Spinal cord (tissue), 10 donors: ENCODE measurements around the gene MAP1LC3B. TPM values are rescaled to one million over a fixed set of nuclear protein-coding genes. Genes with fewer than 3 reads are reported as not detected.
"Not testable (repeated sequence)": the region's sequence is repeated elsewhere in the genome, so short reads cannot be mapped to it uniquely, and the experiment has no call there.

ENCODE experiments used
- DNase-seq, 6 donors: peaks; one replicate each; pipeline versions ENCODE4 v3.0.0 to v3.0.0-alpha.2; 2013 to 2015; ENCODE audit warnings: low spot score in 6 of 6, low read depth in 4 of 6
- H3K27ac ChIP-seq: one replicate; pipeline ENCODE4 v1.5.1; 2013; ENCODE audit warnings: low read depth, low read length, control low read depth
- H3K27me3 ChIP-seq: one replicate; pipeline ENCODE4 v1.6.1; 2013; ENCODE audit warnings: low read length; ENCODE audit not compliant: control insufficient read depth, insufficient read depth
- H3K36me3 ChIP-seq: one replicate; pipeline ENCODE4 v1.6.1; 2013; ENCODE audit warnings: low read length; ENCODE audit not compliant: control insufficient read depth, insufficient read depth
- H3K4me1 ChIP-seq: one replicate; pipeline ENCODE4 v1.6.1; 2013; ENCODE audit warnings: low read length; ENCODE audit not compliant: control insufficient read depth, insufficient read depth
- H3K4me3 ChIP-seq: one replicate; pipeline ENCODE4 v1.5.1; 2013; ENCODE audit warnings: low read depth, low read length, control low read depth
- H3K9me3 ChIP-seq: one replicate; pipeline ENCODE4 v1.6.1; 2013; ENCODE audit warnings: low read length; ENCODE audit not compliant: control insufficient read depth, insufficient read depth
- WGBS: methylation state at CpG from one replicate; pipeline ENCODE4 v1.1.5; 2013; ENCODE audit warnings: missing lambda C conversion rate; ENCODE audit not compliant: insufficient coverage; 5-methylcytosine and 5-hydroxymethylcytosine counted together
- polyA plus RNA-seq, 2 donors: library from polyadenylated mRNA; unstranded; fragments of 120-200 nt; gene quantifications; one replicate each; pipeline ENCODE4 v1.2.1, GENCODE V29; 2013; ENCODE audit not compliant: insufficient read length in 2 of 2
- total RNA-seq, 2 donors: library from RNA; depleted of rRNA in 1 of 2; stranded (reverse); fragments of 120-200 nt in 1 of 2; fragments of >200 nt in 1 of 2; gene quantifications; one replicate each; pipeline versions ENCODE4 v1.2.3 to v1.2.4, GENCODE V29; 2013 to 2014
- donor health status: healthy.

MAP1LC3B gene
- total and polyA plus RNA-seq, 4 donors: 66.5 to 181 (median 119) TPM

DNA sequence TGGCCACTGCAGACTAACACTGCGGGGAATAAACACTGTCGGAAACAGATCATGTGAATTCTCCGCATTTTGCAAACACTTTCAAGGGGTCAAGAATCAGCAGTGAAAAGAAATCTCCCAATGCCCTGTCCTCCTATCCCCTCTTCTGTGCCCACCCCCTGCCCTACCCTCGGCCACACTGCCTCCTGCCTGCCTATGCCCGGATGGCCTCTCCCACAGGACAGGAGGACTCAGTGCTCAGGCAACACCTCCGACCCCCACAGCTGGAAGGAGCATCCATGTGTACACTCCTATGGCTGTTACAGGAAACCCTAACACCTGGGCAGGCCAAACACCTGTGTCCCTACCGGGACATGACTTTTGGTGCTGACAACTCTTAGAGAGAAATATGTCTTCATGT is 33.0 kb upstream of the MAP1LC3B start:
- H3K27ac ChIP-seq: no peak overlapping the region
- H3K4me1 ChIP-seq: peaks cover 13% of the 10 kb centered on the region
- no peaks in the 10 kb centered on the region for H3K9me3 ChIP-seq
- no peak for DNase-seq
- no peaks in the 10 kb centered on the region for H3K27me3 ChIP-seq
- peaks cover 61% of the 10 kb centered on the region for H3K36me3 ChIP-seq
- 98% methylated on average over 6 of the region's 7 CpGs for WGBS
- H3K4me3 ChIP-seq: no peak overlapping the region

DNA sequence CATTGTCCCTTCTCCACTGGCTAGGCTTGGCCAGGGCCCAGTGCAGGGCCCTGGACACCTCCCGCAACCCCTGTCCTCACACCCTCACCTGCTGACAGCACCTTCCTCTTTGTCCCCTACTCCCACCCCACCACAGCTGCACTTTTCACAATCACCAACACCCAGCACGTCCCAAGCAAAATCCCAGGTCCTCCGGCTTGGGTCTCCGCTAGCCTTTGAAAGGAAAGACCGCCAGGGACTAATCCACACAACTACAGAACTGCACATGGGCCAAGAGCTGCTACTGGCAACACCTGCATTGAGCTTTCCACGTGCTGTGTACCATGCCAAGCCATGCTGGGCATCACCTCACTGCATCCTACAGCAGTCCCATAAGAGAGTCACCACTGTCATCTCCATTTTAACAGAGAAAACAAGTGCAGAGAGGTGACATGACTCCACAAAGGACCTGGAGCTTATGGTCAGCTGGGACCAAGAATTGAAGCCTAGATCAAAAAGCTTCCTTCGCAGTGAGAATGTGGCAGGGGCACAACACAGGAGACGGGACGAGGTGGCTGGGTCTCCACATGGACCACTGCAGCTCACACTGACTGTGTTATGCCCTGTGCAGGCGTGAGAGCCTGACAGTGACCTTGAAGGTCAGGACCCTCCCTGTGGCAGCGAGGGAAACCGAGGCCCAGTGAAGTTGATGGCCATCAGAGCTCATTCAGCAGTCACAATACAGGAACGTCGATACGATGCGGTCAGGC is 31.1 kb upstream of the MAP1LC3B start:
- Histone ChIP-seq H3K9me3 (no peaks in the 10 kb centered on the region), H3K27ac (no peak overlapping the region), H3K4me3 (no peak overlapping the region), H3K36me3 (peaks cover 68% of the 10 kb centered on the region), H3K4me1 (peaks cover 14% of the 10 kb centered on the region), H3K27me3 (no peaks in the 10 kb centered on the region)
- no peak for DNase-seq
- WGBS: 95% methylated on average over 16 of the region's 16 CpGs

DNA sequence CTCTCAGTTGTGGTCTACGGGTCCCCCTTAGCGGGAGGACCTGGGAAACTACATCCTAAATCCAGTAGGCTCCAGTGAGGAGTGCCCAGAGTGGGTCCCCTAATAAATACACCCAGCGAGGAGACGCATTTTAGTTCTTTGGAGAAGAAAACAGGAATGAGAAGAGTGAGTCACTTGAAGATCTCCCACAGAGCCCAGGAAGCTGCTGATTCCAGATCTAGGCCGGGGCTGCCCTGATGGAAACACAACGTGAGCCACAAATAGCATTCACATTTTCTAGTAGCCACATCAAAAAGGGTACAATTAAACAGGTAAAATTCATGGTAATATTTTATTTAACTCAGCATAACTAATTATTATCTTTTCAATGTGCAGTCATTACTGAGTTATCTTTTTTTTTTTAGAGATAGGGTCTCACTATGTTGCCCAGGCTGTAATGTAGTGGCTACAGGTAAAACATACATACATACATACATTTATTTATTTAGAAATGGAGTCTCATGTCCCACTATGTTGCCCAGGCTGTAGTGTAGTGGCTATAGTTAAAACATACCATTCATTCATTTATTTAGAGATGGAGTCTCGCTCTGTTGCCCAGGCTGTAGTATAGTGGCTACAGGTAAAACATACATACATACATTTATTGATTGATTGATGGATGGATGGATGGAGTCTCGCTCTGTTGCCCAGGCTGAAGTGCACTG is 30.1 kb upstream of the MAP1LC3B start:
- WGBS: 96% methylated on average over 3 of the region's 8 CpGs
- Histone ChIP-seq H3K27ac (no peak overlapping the region), H3K4me1 (peaks cover 9% of the 10 kb centered on the region), H3K36me3 (peaks cover 67% of the 10 kb centered on the region), H3K4me3 (no peak overlapping the region), H3K27me3 (no peaks in the 10 kb centered on the region), H3K9me3 (no peaks in the 10 kb centered on the region)
- DNase-seq: no peak

DNA sequence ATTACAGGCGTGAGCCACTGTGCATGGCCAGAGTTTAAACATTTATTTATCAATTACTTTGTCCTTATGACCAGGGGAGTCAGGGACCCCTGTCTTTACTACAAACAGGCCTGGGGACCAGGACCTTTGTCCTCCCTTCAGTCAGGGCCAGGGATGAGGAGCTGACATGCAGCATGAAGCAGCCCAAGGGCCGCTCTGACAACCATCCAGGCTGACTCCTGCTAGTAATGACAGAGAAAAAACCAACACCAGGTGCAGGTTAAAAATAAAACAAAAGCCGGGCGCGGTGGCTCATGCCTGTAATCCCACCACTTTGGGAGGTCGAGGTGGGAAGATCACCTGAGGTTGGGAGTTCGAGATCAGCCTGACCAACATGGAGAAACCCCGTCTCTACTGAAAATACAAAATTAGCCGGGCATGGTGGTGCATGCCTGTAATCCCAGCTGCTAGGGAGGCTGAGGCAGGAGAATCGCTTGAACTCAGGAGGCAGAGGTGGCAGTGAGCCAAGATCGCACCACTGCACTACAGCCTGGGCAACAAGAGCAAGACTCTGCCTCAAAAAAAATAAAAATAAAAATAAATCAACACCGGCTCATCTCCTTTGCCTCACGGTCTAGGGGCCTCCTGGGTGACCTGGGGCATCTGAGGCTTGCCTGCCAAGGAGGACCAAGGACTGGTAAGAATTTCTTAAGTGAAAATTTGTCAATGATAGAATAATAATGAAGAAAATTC is 29.1 kb upstream of the MAP1LC3B start:
- WGBS: 91% methylated on average over 7 of the region's 13 CpGs
- H3K4me1 ChIP-seq, H3K27ac ChIP-seq, H3K4me3 ChIP-seq, H3K27me3 ChIP-seq, DNase-seq, H3K9me3 ChIP-seq: not testable (repeated sequence)
- H3K36me3 ChIP-seq: peaks cover 60% of the 10 kb centered on the region

DNA sequence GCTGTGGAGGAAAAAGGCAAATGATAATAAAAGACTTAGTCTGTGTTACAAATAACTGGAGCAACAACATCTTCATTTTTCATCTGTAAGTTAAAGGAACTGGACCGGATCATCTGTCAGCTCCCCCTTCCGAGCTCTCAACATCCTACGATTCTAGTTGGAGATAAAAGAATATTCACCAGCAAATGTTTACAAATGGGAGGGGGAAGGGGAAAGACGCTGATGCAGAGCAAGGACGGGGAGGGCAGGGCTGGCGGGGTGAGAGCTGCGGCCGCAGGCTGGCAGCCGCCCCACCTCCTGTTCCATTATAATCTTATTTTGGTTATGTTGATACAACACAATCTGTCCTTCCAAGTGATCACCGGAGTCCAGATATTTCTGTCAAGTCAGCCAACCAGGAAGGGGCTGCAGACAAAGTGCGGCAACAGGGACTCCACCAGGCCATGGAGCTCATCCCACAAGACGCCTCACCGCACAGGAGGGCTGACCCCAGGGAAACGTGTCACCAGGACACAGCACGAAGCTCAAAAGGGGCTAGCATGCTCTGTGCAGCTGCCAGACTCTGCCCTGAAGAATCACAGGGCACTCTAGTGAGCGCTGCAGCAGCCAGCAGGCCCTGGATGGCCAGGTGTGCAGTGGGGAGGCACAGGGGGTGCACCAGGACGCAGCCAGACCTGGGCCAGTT is 28.2 kb upstream of the MAP1LC3B start:
- Histone ChIP-seq H3K4me1 (peaks cover 10% of the 10 kb centered on the region), H3K27ac (no peak overlapping the region), H3K4me3 (no peak overlapping the region), H3K36me3 (peaks cover 51% of the 10 kb centered on the region), H3K27me3 (no peaks in the 10 kb centered on the region), H3K9me3 (no peaks in the 10 kb centered on the region)
- WGBS: 63% methylated on average over 8 of the region's 17 CpGs
- peak in 1 of 6 donors; percentile 30 for DNase-seq

DNA sequence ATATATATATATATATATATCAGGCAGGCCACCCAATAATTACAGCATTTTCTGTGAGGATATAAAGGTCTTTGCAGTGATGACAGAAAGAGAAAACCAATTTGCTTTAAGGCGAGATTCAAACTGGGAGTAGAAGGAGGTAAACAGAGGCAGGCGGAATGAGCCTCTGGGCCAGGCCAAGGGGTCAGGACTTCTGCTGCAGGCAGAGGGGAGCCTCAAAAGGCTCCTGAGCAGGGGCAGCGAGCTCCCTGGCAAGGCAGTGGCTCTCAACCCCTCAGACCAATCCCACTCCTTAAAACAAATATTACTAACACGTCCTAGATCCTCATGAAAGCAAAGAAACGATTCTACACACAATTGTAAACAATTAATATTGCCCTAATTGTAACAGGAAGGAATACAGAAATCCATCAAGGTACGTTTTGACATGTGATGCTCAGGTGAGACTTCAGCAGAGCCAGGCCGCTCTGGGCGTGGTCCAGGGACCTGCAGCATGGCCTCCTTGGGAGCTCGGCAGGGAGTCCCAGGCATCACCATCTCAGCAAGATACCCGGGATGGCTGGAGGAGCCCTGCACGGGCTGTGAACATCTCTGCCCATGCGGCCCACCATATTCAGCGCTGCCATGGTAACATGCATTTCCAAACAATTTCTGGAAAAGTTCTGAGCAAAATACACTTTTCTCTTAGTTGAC is 27.0 kb upstream of the MAP1LC3B start:
- Histone ChIP-seq H3K9me3 (no peaks in the 10 kb centered on the region), H3K27ac (no peak overlapping the region), H3K27me3 (no peaks in the 10 kb centered on the region), H3K4me1 (peaks cover 18% of the 10 kb centered on the region), H3K4me3 (no peak overlapping the region), H3K36me3 (peaks cover 41% of the 10 kb centered on the region)
- no peak for DNase-seq
- 92% methylated on average over 12 of the region's 13 CpGs for WGBS

DNA sequence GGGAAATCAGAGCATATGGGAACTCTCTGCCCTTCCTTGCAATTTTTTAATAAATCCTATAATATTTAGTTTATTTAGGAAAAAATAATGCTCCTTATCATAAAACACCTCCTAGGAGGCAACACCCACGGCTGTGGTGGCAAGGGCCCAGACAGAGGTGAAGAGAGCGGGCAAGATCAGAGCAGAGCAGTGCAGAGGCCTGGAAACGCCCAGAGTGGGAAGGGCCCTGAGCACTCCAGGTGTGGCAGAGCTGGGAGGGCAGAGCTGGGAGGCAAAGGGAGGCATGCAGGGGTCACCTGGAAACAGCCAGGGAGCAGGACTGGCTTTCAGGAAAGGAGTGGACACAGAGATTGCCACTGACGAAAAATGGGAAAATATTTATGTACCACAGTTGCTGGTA is 25.8 kb upstream of the MAP1LC3B start:
- Histone ChIP-seq H3K36me3 (peaks cover 40% of the 10 kb centered on the region), H3K27me3 (no peaks in the 10 kb centered on the region), H3K4me1 (peaks cover 30% of the 10 kb centered on the region), H3K27ac (no peak overlapping the region), H3K4me3 (no peak overlapping the region), H3K9me3 (no peaks in the 10 kb centered on the region)
- DNase-seq: no peak
- WGBS: 90% methylated on average over 3 of the region's 4 CpGs

DNA sequence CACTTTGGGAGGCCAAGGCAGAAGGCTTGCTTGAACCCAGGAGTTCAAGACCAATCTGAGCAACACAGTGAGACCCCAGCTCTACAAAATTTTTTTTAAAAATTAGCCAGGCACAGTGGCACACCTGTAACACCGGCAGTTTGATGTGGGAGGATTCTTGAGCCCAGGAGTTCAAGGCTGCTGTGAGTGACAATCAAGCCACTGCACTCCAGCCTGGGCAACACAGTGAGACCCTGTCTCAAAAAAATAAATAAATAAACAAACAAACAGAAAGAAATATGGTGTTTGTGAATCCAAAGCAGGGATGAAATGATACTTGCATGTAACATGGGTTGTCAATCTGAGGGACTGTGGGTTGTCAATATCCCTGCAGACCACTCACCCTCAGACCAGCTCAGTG is 25.2 kb upstream of the MAP1LC3B start:
- DNase-seq: no peak
- no CpG with 5 or more reads among the region's 1 CpG for WGBS
- H3K27ac ChIP-seq: no peak overlapping the region
- peaks cover 34% of the 10 kb centered on the region for H3K36me3 ChIP-seq
- no peaks in the 10 kb centered on the region for H3K27me3 ChIP-seq
- no peaks in the 10 kb centered on the region for H3K9me3 ChIP-seq
- peaks cover 34% of the 10 kb centered on the region for H3K4me1 ChIP-seq
- no peak overlapping the region for H3K4me3 ChIP-seq

DNA sequence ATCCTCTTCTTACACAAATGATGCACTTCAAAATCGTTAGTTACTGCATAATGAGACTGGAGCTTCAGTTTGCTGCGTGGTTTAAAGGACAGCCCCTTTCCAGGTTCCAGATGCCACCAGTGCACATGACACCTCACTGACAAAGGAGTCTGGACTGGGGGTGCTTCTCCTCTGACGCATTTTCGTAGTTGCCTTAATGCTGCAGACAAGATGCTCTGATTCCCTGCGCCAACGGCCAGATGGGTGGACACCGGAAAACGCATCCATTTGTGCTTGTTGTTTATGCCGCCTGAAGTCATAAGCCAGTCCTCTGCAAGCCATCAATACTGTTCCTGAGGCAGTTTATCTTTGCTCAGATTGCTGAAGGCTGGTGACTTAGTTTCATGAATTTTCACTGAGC is 24.6 kb upstream of the MAP1LC3B start:
- no peak for DNase-seq
- 75% methylated on average over 9 of the region's 9 CpGs for WGBS
- Histone ChIP-seq H3K4me1 (peaks cover 34% of the 10 kb centered on the region), H3K27me3 (no peaks in the 10 kb centered on the region), H3K36me3 (peaks cover 33% of the 10 kb centered on the region), H3K4me3 (no peak overlapping the region), H3K9me3 (no peaks in the 10 kb centered on the region), H3K27ac (no peak overlapping the region)
